Left lung (tissue), 10 donors: ENCODE data around the gene SORBS1. TPM values are rescaled to one million over a fixed set of nuclear protein-coding genes. Genes with fewer than 3 reads are reported as not detected.

Experiments used
- ATAC-seq: fragments of 200-7000 bp; cut with Tn5 transposase; one replicate; pipeline ENCODE4 v1.9.1; 2020; ENCODE audit warnings: moderate library complexity
- DNase-seq, 4 donors: peaks; one replicate each; pipeline ENCODE4 v3.0.0-alpha.2; 2013 to 2020
- H3K27ac ChIP-seq, 2 donors: fragments of 200-600 bp; sonication (generic) in 1 of 2; one replicate each; pipeline versions ENCODE4 v1.5.0 to v1.8.0; 2020 to 2021
- H3K27me3 ChIP-seq, 2 donors: fragments of 200-600 bp; sonication (generic) in 1 of 2; one replicate each; pipeline versions ENCODE4 v1.5.0 to v1.8.0; 2020 to 2021
- H3K36me3 ChIP-seq, 2 donors: fragments of 200-600 bp; sonication (generic) in 1 of 2; one replicate each; pipeline versions ENCODE4 v1.5.0 to v1.8.0; 2020 to 2021
- H3K4me1 ChIP-seq, 2 donors: fragments of 200-600 bp; one replicate each; pipeline ENCODE4 v1.8.0; 2021
- H3K4me3 ChIP-seq, 2 donors: fragments of 200-600 bp; sonication (generic) in 1 of 2; one replicate each; pipeline versions ENCODE4 v1.5.0 to v1.8.0; 2020 to 2021; ENCODE audit warnings: mild to moderate bottlenecking in 1 of 2
- H3K9me3 ChIP-seq, 2 donors: fragments of 200-600 bp; sonication (generic) in 1 of 2; one replicate each; pipeline versions ENCODE4 v1.5.0 to v1.8.0; 2020 to 2021
- CTCF ChIP-seq, 2 donors: fragments of 200-600 bp; sonication (generic) in 1 of 2; IDR thresholded peaks; one replicate each; pipeline versions ENCODE4 v1.5.0 to v1.8.0; 2021; ENCODE audit warnings: antibody characterized with exemption in 2 of 2
- intact Hi-C, 2 donors: fragments of 100-400 bp; cut with DNase I; formaldehyde crosslinking; loops; one replicate each; pipeline versions ENCODE4 v1.11.2 to v1.14.2; 2022
- polyA plus RNA-seq, 6 donors: library from polyadenylated mRNA; unstranded; fragments of 120-200 nt; gene quantifications; one replicate each; pipeline ENCODE4 v1.2.1, GENCODE V29; 2013; ENCODE audit not compliant: insufficient read length in 6 of 6
- total RNA-seq, 2 donors: library from RNA; stranded (reverse); fragmentation: NEBNext Ultra II Directional; extraction: Animal tissue kit (Norgen Biotek cat#: 25700); gene quantifications; one replicate each; pipeline ENCODE4 v1.2.1, GENCODE V29; 2021
- donor health status: DM: no; HTN: yes; CAD: no.
- donor health status: DM: no; HTN: no; CAD: no.

SORBS1 gene
- total and polyA plus RNA-seq, 8 donors = 23.3 to 52.7 (median 36.4) TPM

GRCh38 chr10:95263864-95264226 lies 297.3 kb downstream of the SORBS1 start:
- Histone ChIP-seq H3K36me3 (peaks cover 0 to 31% of the 10 kb centered on the region in 2 donors), H3K9me3 (no peaks in the 10 kb centered on the region), H3K4me3 (no peak overlapping the region), H3K4me1 (peaks cover 30 to 68% of the 10 kb centered on the region in 2 donors), H3K27ac (peak overlapping the region; percentile 14 to 30), H3K27me3 (no peaks in the 10 kb centered on the region)
- DNase-seq (no peak), ATAC-seq (peak; percentile 2)
- intact Hi-C loops = no loop called here
- TF ChIP-seq CTCF (IDR thresholded peaks at IDR 0.05) = no peak

GRCh38 chr10:95262763-95263518 lies 298.2 kb downstream of the SORBS1 start:
- Histone ChIP-seq H3K4me1 (peaks cover 24 to 59% of the 10 kb centered on the region in 2 donors), H3K9me3 (no peaks in the 10 kb centered on the region), H3K27me3 (no peaks in the 10 kb centered on the region), H3K27ac (peak overlapping the region in 1 of 2 donors; percentile 30), H3K36me3 (peaks cover 0 to 39% of the 10 kb centered on the region in 2 donors), H3K4me3 (no peak overlapping the region)
- peak; percentile 59 for ATAC-seq
- intact Hi-C loops = no loop called here
- TF ChIP-seq CTCF (IDR thresholded peaks at IDR 0.05) = no peak
- DNase-seq = no peak

GRCh38 chr10:95261926-95262325 lies 299.2 kb downstream of the SORBS1 start:
- H3K36me3 ChIP-seq = peaks cover 0 to 48% of the 10 kb centered on the region in 2 donors
- H3K4me1 ChIP-seq = peaks cover 19 to 49% of the 10 kb centered on the region in 2 donors
- peak; percentile 11 for ATAC-seq
- H3K27me3 ChIP-seq = no peaks in the 10 kb centered on the region
- DNase-seq = no peak
- no peak overlapping the region for H3K4me3 ChIP-seq
- peak overlapping the region; percentile 53 to 84 for H3K27ac ChIP-seq
- no peaks in the 10 kb centered on the region for H3K9me3 ChIP-seq
- no peak for TF ChIP-seq CTCF (IDR thresholded peaks at IDR 0.05)
- intact Hi-C loops = no loop called here

Other genes with a start within 250 kb of the SORBS1 start
- 10 to 100 TPM; 48.2 to 72.0 TPM for gene ALDH18A1, start 95.3 kb upstream of the SORBS1 start, total RNA-seq
- 10 to 100 TPM; 50.0 to 70.3 (median 58.1) TPM for gene ALDH18A1, start 95.3 kb upstream of the SORBS1 start, polyA plus RNA-seq
- 10 to 100 TPM; 36.2 to 43.8 TPM for gene TCTN3, start 132.6 kb upstream of the SORBS1 start, total RNA-seq
- 10 to 100 TPM; 57.3 to 65.1 (median 61.7) TPM for gene TCTN3, start 132.6 kb upstream of the SORBS1 start, polyA plus RNA-seq
- 10 to 100 TPM; 31.4 to 37.6 TPM for gene ENTPD1, start 194.8 kb upstream of the SORBS1 start, total RNA-seq
- 10 to 100 TPM; 20.2 to 29.4 (median 22.8) TPM for gene ENTPD1, start 194.8 kb upstream of the SORBS1 start, polyA plus RNA-seq